ENCODE measurements around the gene EPSTI1. TPM values are rescaled to one million over a fixed set of nuclear protein-coding genes. Genes with fewer than 3 reads are reported as not detected.

The EPSTI1 gene, protein sequence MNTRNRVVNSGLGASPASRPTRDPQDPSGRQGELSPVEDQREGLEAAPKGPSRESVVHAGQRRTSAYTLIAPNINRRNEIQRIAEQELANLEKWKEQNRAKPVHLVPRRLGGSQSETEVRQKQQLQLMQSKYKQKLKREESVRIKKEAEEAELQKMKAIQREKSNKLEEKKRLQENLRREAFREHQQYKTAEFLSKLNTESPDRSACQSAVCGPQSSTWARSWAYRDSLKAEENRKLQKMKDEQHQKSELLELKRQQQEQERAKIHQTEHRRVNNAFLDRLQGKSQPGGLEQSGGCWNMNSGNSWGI
- 2.6 and 4.2 TPM in 2 replicates for total RNA-seq

DNA sequence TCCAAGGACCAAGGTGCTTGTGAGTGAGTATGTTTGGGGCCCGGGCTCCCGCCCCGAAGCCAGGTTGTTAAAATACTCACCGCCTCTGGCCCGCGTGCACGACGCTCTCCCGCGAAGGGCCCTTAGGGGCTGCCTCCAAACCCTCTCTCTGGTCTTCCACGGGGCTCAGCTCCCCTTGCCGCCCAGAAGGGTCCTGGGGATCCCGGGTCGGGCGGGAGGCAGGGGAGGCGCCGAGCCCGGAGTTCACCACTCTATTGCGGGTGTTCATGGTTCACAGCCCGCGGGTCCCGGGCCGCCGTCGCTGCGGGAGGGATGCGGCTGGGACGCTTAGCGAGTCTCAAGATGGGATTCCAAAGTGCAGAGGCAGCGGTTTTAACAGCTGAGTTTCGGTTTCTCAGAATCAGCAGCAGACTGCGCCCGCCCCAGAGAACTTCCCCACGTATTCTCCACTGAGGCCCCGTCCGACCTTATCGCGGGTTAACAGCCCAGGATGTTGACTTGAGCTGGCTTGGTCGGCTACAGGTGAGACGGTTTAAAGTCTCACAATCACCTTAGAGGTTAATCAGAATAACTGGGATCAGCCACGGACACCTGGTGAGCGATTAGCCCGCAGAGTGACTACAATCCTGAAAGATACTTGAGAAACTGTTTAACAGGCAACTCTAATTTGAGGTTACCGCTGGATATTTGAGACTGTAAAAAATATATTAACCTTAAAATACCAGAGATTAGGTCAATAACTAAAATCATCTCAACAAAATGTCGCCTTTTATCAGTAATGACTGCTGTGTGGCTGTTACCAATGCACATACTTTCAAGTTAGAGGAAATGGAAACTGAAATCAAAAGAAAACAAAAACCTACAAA is at the start of gene EPSTI1:
Gene EPSTI1, minus strand, starts transcription at position 344 of the 866 bp plus-strand sequence. Its CDS starts 76 bp downstream, at position 268.

DNA sequence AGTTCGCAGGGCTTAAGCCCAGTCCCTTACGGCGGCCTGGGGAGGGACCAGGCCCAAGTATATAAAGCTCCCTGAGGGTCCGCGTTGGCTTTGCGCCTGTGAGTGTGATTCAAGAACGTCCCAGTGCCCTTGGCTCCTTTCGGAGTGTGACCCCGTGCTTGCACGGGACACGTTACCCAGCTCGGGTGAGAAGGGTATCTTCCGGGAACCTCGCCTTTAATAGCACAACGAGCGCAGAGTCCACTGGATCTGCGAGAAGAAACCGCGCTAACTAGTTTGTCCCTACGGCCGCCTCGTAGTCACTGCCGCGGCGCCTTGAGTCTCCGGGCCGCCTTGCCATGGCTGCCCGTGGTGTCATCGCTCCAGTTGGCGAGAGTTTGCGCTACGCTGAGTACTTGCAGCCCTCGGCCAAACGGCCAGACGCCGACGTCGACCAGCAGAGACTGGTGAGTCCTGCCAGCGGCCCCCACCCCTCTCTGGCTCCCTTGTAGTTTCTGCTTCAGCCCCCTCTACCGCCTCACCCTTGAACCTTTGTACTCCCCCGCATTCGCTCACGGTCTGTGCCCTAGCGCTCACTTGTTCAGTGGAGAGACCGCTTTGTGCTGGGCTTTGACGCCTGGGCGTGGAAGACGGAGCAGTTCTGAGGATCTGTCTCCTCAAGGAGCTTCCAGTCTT is 31.4 kb upstream of the EPSTI1 start, which contains the start of gene DNAJC15:
Gene DNAJC15, plus strand, starts transcription at position 298 of the 675 bp plus-strand sequence. Its CDS starts 41 bp downstream, at position 339.

Other genes starting within 250 kb of the EPSTI1 start
- gene FAM216B, start 210.7 kb downstream of the EPSTI1 start, total RNA-seq: not detected in 2 replicates
- 11.3 and 12.9 TPM in 2 replicates for gene DNAJC15, start 31.3 kb upstream of the EPSTI1 start, total RNA-seq